Measurements from ENCODE around the gene MCM3.

GRCh38 chr6:52245425-52245824 lies 39.1 kb downstream of the MCM3 start:
- TF ChIP-seq, protein P1, sequence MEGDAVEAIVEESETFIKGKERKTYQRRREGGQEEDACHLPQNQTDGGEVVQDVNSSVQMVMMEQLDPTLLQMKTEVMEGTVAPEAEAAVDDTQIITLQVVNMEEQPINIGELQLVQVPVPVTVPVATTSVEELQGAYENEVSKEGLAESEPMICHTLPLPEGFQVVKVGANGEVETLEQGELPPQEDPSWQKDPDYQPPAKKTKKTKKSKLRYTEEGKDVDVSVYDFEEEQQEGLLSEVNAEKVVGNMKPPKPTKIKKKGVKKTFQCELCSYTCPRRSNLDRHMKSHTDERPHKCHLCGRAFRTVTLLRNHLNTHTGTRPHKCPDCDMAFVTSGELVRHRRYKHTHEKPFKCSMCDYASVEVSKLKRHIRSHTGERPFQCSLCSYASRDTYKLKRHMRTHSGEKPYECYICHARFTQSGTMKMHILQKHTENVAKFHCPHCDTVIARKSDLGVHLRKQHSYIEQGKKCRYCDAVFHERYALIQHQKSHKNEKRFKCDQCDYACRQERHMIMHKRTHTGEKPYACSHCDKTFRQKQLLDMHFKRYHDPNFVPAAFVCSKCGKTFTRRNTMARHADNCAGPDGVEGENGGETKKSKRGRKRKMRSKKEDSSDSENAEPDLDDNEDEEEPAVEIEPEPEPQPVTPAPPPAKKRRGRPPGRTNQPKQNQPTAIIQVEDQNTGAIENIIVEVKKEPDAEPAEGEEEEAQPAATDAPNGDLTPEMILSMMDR (IDR thresholded peaks at IDR 0.05): no peak
- TF ChIP-seq POLR2A (IDR thresholded peaks at IDR 0.05): no peak
